Esophagus (tissue), 2 donors: ENCODE measurements around the gene PRDX1. TPM values are rescaled to one million over a fixed set of nuclear protein-coding genes. Genes with fewer than 3 reads are reported as not detected.
"Not testable (repeated sequence)": the region's sequence is repeated elsewhere in the genome, so short reads cannot be mapped to it uniquely, and the experiment has no call there.

ENCODE experiments used
- H3K27ac ChIP-seq, 2 donors: one replicate each; pipeline ENCODE4 v1.5.1; 2013; ENCODE audit warnings: low read depth in 2 of 2, mild to moderate bottlenecking in 2 of 2, inconsistent platforms in 1 of 2, low read length in 1 of 2, moderate library complexity in 1 of 2
- H3K27me3 ChIP-seq, 2 donors: one replicate each; pipeline ENCODE4 v1.6.1; 2013; ENCODE audit warnings: low read length in 2 of 2, control low read depth in 1 of 2, mild to moderate bottlenecking in 1 of 2; ENCODE audit not compliant: insufficient read depth in 2 of 2, control insufficient read depth in 1 of 2
- H3K36me3 ChIP-seq, 2 donors: one replicate each; pipeline ENCODE4 v1.6.1; 2013; ENCODE audit warnings: low read length in 1 of 2; ENCODE audit not compliant: control insufficient read depth in 2 of 2, insufficient read depth in 2 of 2
- H3K4me1 ChIP-seq, 2 donors: one replicate each; pipeline ENCODE4 v1.6.1; 2013; ENCODE audit warnings: low read length in 1 of 2; ENCODE audit not compliant: control insufficient read depth in 2 of 2, insufficient read depth in 2 of 2
- H3K4me3 ChIP-seq, 2 donors: one replicate each; pipeline ENCODE4 v1.5.1; 2013; ENCODE audit warnings: low read length in 2 of 2, mild to moderate bottlenecking in 2 of 2, low read depth in 1 of 2, moderate library complexity in 1 of 2
- H3K9me3 ChIP-seq, 2 donors: one replicate each; pipeline ENCODE4 v1.6.1; 2013; ENCODE audit warnings: mild to moderate bottlenecking in 2 of 2, low read depth in 1 of 2, low read length in 1 of 2, moderate library complexity in 1 of 2; ENCODE audit not compliant: control insufficient read depth in 2 of 2, insufficient read depth in 1 of 2
- WGBS, 2 donors: extraction: QIAGEN DNeasy Blood & Tissue Kit; methylation state at CpG; one replicate each; pipeline ENCODE4 v1.1.7; 2013; 5-methylcytosine and 5-hydroxymethylcytosine counted together
- polyA plus RNA-seq, 2 donors: library from polyadenylated mRNA; stranded (reverse); fragments of 200-250 nt; gene quantifications; one replicate each; pipeline ENCODE4 v1.2.3, GENCODE V29; 2013
- donor health status: healthy with polysubstance abuse.
- donor health status: Bipolar disorder and iron deficiency.

PRDX1 gene
- polyA plus RNA-seq, 2 donors = 1,018 to 1,250 TPM

- Histone ChIP-seq H3K36me3 (peaks cover 0 to 12% of the 10 kb centered on the region in 2 donors), H3K27ac (peak overlapping the region in 1 of 2 donors; percentile 70), H3K4me3 (peak overlapping the region in 1 of 2 donors; percentile 85)
- H3K4me1 ChIP-seq, H3K9me3 ChIP-seq, H3K27me3 ChIP-seq: not testable (repeated sequence)
- 62 to 78% methylated on average over 16 of the region's 16 CpGs for WGBS, 2 donors
Measured at GRCh38 chr1:45519774-45520173, 1.9 kb downstream of the PRDX1 start.

GRCh38 chr1:45518910-45519309, 2.8 kb downstream of the PRDX1 start:
- Histone ChIP-seq H3K9me3 (no peaks in the 10 kb centered on the region), H3K27ac (no peak overlapping the region), H3K27me3 (no peaks in the 10 kb centered on the region), H3K36me3 (peaks cover 3 to 18% of the 10 kb centered on the region in 2 donors), H3K4me3 (no peak overlapping the region), H3K4me1 (peaks cover under 1 to 2% of the 10 kb centered on the region in 2 donors)
- 12 to 19% methylated on average over 1 of the region's 1 CpG for WGBS, 2 donors

DNA sequence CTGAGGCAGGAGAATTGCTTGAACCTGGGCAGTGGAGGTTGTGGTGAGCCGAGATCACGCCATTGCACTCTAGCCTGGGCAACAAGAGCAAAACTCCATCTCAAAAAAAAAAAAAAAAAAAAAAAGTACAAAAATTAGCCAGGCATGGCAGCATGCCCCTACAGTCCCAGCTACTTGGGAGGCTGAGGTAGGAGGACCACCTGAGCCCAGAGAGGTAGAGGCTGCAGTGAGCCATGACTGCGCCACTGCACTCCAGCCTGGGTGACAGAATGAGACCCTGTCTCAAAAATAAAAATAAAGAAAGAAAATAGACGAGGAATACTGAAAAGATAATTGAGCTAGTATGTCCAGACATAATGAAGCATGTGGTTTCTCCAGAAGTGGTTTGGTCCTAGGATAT, 3.3 kb downstream of the PRDX1 start:
- 78 to 81% methylated on average over 4 of the region's 4 CpGs for WGBS, 2 donors
- not testable (repeated sequence) for H3K4me3 ChIP-seq, H3K27me3 ChIP-seq, H3K27ac ChIP-seq, H3K4me1 ChIP-seq, H3K9me3 ChIP-seq
- peaks cover 3 to 22% of the 10 kb centered on the region in 2 donors for H3K36me3 ChIP-seq

GRCh38 chr1:45516465-45516864, 5.2 kb downstream of the PRDX1 start:
- H3K9me3 ChIP-seq = no peaks in the 10 kb centered on the region
- H3K27me3 ChIP-seq = no peaks in the 10 kb centered on the region
- no peak overlapping the region for H3K4me3 ChIP-seq
- peak overlapping the region; percentile 71 to 74 for H3K27ac ChIP-seq
- peaks cover 1 to 2% of the 10 kb centered on the region in 2 donors for H3K4me1 ChIP-seq
- H3K36me3 ChIP-seq = peaks cover 7 to 25% of the 10 kb centered on the region in 2 donors
- WGBS, 2 donors = 50 to 53% methylated on average over 4 of the region's 4 CpGs

GRCh38 chr1:45516036-45516435, 5.6 kb downstream of the PRDX1 start:
- 40 to 47% methylated on average over 3 of the region's 3 CpGs for WGBS, 2 donors
- no peak overlapping the region for H3K4me3 ChIP-seq
- peaks cover 1 to 2% of the 10 kb centered on the region in 2 donors for H3K4me1 ChIP-seq
- H3K9me3 ChIP-seq = no peaks in the 10 kb centered on the region
- no peaks in the 10 kb centered on the region for H3K27me3 ChIP-seq
- peaks cover 7 to 29% of the 10 kb centered on the region in 2 donors for H3K36me3 ChIP-seq
- H3K27ac ChIP-seq = peak overlapping the region in 1 of 2 donors; percentile 50

GRCh38 chr1:45513532-45514260, 8.0 kb downstream of the PRDX1 start:
- H3K27me3 ChIP-seq, H3K9me3 ChIP-seq, H3K4me3 ChIP-seq, H3K4me1 ChIP-seq, H3K27ac ChIP-seq: not testable (repeated sequence)
- H3K36me3 ChIP-seq = peaks cover 15 to 44% of the 10 kb centered on the region in 2 donors
- 61 to 66% methylated on average over 8 to 9 of the region's 9 CpGs for WGBS, 2 donors

DNA sequence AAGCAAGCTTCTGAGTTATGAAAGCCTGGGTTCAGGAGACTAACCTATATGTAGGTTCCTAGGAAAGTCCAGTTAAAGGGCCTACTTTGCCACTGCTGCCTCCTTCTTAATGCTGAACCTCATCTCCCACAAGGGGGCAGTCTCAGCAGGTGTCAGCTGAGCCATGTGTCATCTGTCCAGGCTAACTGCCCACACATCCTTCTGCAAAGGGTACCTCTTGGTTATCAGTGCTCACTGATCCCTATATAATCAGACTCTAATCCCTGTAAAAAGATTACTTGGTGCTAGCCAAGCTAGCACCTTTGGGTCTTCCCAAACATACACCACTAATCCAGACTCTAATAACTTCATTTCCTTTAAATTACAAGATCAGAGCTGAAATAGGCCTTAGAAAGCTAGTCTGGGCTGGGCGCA, 9.0 kb downstream of the PRDX1 start:
- H3K36me3 ChIP-seq = peaks cover 15 to 43% of the 10 kb centered on the region in 2 donors
- no peak overlapping the region for H3K4me3 ChIP-seq
- peaks cover 0 to 1% of the 10 kb centered on the region in 2 donors for H3K4me1 ChIP-seq
- no peaks in the 10 kb centered on the region for H3K9me3 ChIP-seq
- 95 to 96% methylated on average over 1 of the region's 1 CpG for WGBS, 2 donors
- no peak overlapping the region for H3K27ac ChIP-seq
- no peaks in the 10 kb centered on the region for H3K27me3 ChIP-seq

DNA sequence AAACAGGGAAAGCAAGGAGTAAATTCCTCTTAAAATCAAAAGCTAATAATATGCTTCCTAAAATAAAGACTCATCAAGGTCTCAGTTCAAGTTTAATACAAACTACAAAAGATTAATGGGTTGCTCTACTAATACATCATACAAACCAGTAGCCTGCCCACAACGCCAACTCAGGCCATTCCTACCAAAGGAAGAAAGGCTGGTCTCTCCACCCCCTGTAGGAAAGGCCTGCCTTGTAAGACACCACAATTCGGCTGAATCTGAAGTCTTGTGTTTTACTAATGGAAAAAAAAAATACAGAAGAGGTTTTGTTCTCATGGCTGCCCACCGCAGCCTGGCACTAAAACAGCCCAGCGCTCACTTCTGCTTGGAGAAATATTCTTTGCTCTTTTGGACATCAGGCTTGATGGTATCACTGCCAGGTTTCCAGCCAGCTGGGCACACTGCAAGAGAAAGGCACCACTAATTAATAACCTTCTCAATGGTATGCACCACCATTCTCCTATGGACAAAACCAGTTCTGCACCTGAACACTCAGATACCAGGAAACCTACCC, 10.6 kb downstream of the PRDX1 start:
- Histone ChIP-seq H3K4me1 (peaks cover 0 to 1% of the 10 kb centered on the region in 2 donors), H3K27me3 (no peaks in the 10 kb centered on the region), H3K36me3 (peaks cover 15 to 35% of the 10 kb centered on the region in 2 donors), H3K4me3 (no peak overlapping the region), H3K9me3 (no peaks in the 10 kb centered on the region), H3K27ac (no peak overlapping the region)
- WGBS, 2 donors = 86 to 91% methylated on average over 4 of the region's 4 CpGs

- Histone ChIP-seq H3K4me3 (no peak overlapping the region), H3K27me3 (no peaks in the 10 kb centered on the region), H3K9me3 (no peaks in the 10 kb centered on the region), H3K4me1 (peaks cover 0 to 1% of the 10 kb centered on the region in 2 donors), H3K27ac (no peak overlapping the region), H3K36me3 (peaks cover 15 to 34% of the 10 kb centered on the region in 2 donors)
- WGBS, 2 donors = 64 to 72% methylated on average over 9 of the region's 9 CpGs
Measured at GRCh38 chr1:45510036-45510971, 11.4 kb downstream of the PRDX1 start.
